ENCODE measurements around the gene CREB3.

CREB3 gene

DNA sequence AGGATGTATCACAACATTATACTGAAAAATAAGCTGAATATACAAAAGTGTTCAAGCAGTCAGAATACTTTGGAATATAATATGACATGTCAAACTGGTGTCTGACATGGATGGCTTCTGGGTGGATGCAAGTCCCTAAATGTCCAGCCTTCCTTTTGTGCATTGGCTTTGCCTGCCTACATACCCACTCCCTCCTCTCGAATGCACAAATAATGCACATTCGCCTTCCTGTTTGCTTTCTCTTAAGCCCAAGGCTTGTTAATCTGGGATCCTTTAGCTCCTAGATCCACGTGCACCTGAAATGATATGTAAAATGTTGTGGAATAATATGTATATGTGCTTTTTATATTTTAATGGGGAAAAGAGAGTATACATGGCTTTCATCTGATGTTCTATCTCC, 46.0 kb downstream of the CREB3 start:
- DNase-seq (ENCODE audit: low read depth in 3 of 3), result no peak

DNA sequence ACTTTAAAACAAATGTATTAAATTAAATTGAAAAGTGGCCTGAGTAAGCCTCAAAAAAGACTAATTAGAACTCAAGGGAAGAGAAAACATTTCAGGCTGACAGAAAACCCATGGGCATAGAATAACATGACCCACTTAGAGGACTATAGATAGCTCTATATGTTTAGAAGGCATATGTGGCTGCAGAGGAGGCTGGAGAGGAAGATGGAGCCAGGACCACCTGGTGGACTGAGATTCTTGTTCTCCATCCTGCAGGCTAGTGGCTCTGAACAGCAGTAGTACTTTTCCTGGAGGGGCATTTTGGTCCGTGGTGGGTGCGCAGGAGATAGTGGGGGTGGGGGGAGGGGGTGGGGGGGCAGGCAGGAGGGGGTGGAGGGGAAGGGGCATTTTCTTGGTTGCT, 48.6 kb downstream of the CREB3 start:
- DNase-seq (ENCODE audit: low read depth in 3 of 3), result no peak

DNA sequence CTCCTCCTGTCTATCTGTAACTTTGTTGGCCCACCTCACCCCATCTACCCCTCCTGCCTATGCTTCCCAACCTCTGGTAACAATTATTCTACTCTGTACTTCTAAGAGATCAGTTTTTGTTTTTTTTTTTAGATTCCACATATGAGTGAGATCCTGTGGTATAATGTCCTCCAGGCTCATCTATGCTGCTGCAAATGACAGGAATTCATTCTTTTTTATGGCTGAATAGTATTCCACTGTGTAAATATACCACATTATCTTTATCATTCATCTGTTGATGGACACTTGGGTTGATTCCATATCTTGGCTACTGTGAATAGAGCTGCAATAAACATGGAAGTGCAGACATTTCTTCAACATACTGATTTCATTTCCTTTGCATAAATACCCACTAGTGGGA, 51.0 kb downstream of the CREB3 start:
- no peak for DNase-seq (ENCODE audit: low read depth in 3 of 3)
